GM23248 (cell line): ENCODE results near the gene TENT4B.

Source experiments
- EZH2 ChIP-seq: fragments of 200-600 bp; sonication (generic); IDR thresholded peaks from 2 replicates; pipeline ENCODE4 v1.6.1; 2018; ENCODE audit warnings: antibody characterized with exemption, mild to moderate bottlenecking; ENCODE audit not compliant: insufficient read depth, poor library complexity, severe bottlenecking
- EZH2phosphoT487 ChIP-seq: fragments of 200-600 bp; sonication (generic); IDR thresholded peaks from 2 replicates; pipeline ENCODE4 v1.6.1; 2018; ENCODE audit warnings: antibody characterized with exemption, moderate library complexity, mild to moderate bottlenecking, low read depth; ENCODE audit not compliant: insufficient read depth

GRCh38 chr16:50216231-50216630, 63.1 kb downstream of the TENT4B start:
- TF ChIP-seq EZH2: no peak
- TF ChIP-seq EZH2phosphoT487: no peak
